K562 (cell line): ENCODE data around the gene C2orf72. TPM values are rescaled to one million over a fixed set of nuclear protein-coding genes. Genes with fewer than 3 reads are reported as not detected.

Experiments
- ATAC-seq: fragments of 200-7000 bp; cut with Tn5 transposase; 3 replicates; pipeline ENCODE4 v1.9.1; 2020; ENCODE audit warnings: moderate library complexity
- BruUV-seq: library from RNA; stranded (reverse); fragments of 400-500 nt; replicated peaks from 2 replicates; lab custom pipeline; 2021; lab: Mats Ljungman, UMichigan
- CTCF ChIA-PET: fragments of 300-600 bp; formaldehyde crosslinking; extraction: SDS; loops from one replicate; lab custom pipeline; 2021; ENCODE audit warnings: low intra/inter-chr PET ratio; lab: Yijun Ruan, JAX
- POLR2A ChIA-PET: fragments of 300-600, 350-650 bp; sonication (Branson Sonifier 250); formaldehyde crosslinking; extraction: SDS; loops from one replicate; lab custom pipeline; 2021; ENCODE audit warnings: antibody characterized with exemption, inconsistent platforms; lab: Yijun Ruan, JAX
- DNase-seq, 4 experiments: peaks; one replicate each; pipeline versions ENCODE4 v3.0.0 to v3.0.0-alpha.2; 2011 to 2018; ENCODE audit warnings: low spot score in 3 of 4, mixed read lengths in 3 of 4; ENCODE audit errors: extremely low read depth in 1 of 4
- FAIRE-seq: peaks from 2 replicates; lab custom pipeline; 2011; peaks lifted over from hg19 to GRCh38; lab: Jason Lieb, UNC
- H2AFZ ChIP-seq: 2 replicates; pipeline ENCODE4 v1.6.0; 2011; ENCODE audit warnings: low read depth, low read length, control low read depth, inconsistent platforms
- H3K27ac ChIP-seq: fragments of 200-600 bp; 3 replicates; pipeline ENCODE4 v1.8.0; 2011; ENCODE audit warnings: low read depth, mild to moderate bottlenecking, control low read depth, inconsistent platforms, low read length, moderate library complexity, mixed read lengths; ENCODE audit errors: extremely low read depth
- H3K27me3 ChIP-seq, 2 experiments: fragments of 300-600 bp in 1 of 2; 2 replicates in 1 of 2; 3 replicates in 1 of 2; pipeline versions ENCODE4 v1.6.0 to v1.8.0; 2011; ENCODE audit warnings: inconsistent platforms in 2 of 2, low read length in 2 of 2, mild to moderate bottlenecking in 1 of 2, mixed read lengths in 1 of 2, moderate library complexity in 1 of 2; ENCODE audit not compliant: control insufficient read depth in 2 of 2, insufficient read depth in 2 of 2
- H3K36me3 ChIP-seq: fragments of 300-600 bp; 3 replicates; pipeline ENCODE4 v1.8.0; 2011; ENCODE audit warnings: mild to moderate bottlenecking, low read length, inconsistent platforms; ENCODE audit not compliant: control insufficient read depth, insufficient read depth
- H3K4me1 ChIP-seq, 2 experiments: fragments of 200-600 bp in 1 of 2; replicated peaks in 1 of 2; 2 replicates in 1 of 2; 3 replicates in 1 of 2; pipeline versions ENCODE4 v1.5.1 to v1.8.0; 2011; ENCODE audit warnings: inconsistent platforms in 2 of 2, low read length in 2 of 2, mild to moderate bottlenecking in 1 of 2, mixed read lengths in 1 of 2, moderate library complexity in 1 of 2; ENCODE audit not compliant: control insufficient read depth in 2 of 2, insufficient read depth in 2 of 2
- H3K4me2 ChIP-seq: 2 replicates; pipeline ENCODE4 v1.6.1; 2011; ENCODE audit warnings: low read length, control low read depth, inconsistent platforms, mixed read lengths; ENCODE audit not compliant: insufficient read depth
- H3K4me3 ChIP-seq: fragments of 200-600 bp; sonication (generic), shearing (Covaris generic); 2 replicates; pipeline ENCODE4 v1.5.1; 2016; ENCODE audit warnings: control low read depth, inconsistent platforms
- H3K79me2 ChIP-seq: fragments of 200-600 bp; 3 replicates; pipeline ENCODE4 v1.8.0; 2011; ENCODE audit warnings: low read length, inconsistent platforms; ENCODE audit not compliant: control insufficient read depth, insufficient read depth
- H3K9ac ChIP-seq, 2 experiments: 2 replicates each; pipeline versions ENCODE4 v1.6.0 to v1.6.1; 2011; ENCODE audit warnings: low read depth in 2 of 2, low read length in 2 of 2, control low read depth in 1 of 2, inconsistent platforms in 1 of 2, mild to moderate bottlenecking in 1 of 2, mixed read lengths in 1 of 2; ENCODE audit not compliant: insufficient read depth in 1 of 2
- H3K9me1 ChIP-seq: one replicate; pipeline ENCODE4 v1.6.0; 2011; ENCODE audit warnings: inconsistent platforms, mild to moderate bottlenecking, low read length, moderate library complexity; ENCODE audit not compliant: control insufficient read depth, insufficient read depth
- H3K9me3 ChIP-seq: replicated peaks from 2 replicates; pipeline ENCODE4 v1.5.1; 2011; ENCODE audit warnings: low read depth, low read length, inconsistent platforms; ENCODE audit not compliant: control insufficient read depth, insufficient read depth
- H4K20me1 ChIP-seq: replicated peaks from 2 replicates; pipeline ENCODE4 v1.6.1; 2011; ENCODE audit warnings: low read length, inconsistent platforms, mixed read lengths; ENCODE audit not compliant: control insufficient read depth, insufficient read depth
- CREB5 ChIP-seq: fragments of 250-450 bp; sonication (Bioruptor Pico); IDR thresholded peaks from 2 replicates; pipeline ENCODE4 v1.5.0; 2020; ENCODE audit warnings: mild to moderate bottlenecking
- EHMT2 ChIP-seq: fragments of 450-650 bp; IDR thresholded peaks from 2 replicates; pipeline ENCODE4 v1.6.1; 2018; ENCODE audit warnings: antibody characterized with exemption
- EP400 ChIP-seq: fragments of 450-650 bp; IDR thresholded peaks from 2 replicates; pipeline ENCODE4 v1.6.1; 2017; ENCODE audit warnings: antibody characterized with exemption, mild to moderate bottlenecking, moderate library complexity
- FIP1L1 ChIP-seq: fragments of 200-400 bp; formaldehyde crosslinking; IDR thresholded peaks from 2 replicates; pipeline ENCODE4 v1.6.1; 2018; ENCODE audit warnings: mild to moderate bottlenecking, low read depth, low read length; ENCODE audit not compliant: poor library complexity, severe bottlenecking
- HOXB6 ChIP-seq: fragments of 250-450 bp; sonication (Bioruptor Pico); IDR thresholded peaks from 2 replicates; pipeline ENCODE4 v1.5.1; 2022; ENCODE audit warnings: mild to moderate bottlenecking, borderline replicate concordance
- KDM2B ChIP-seq: fragments of 250-450 bp; sonication (Bioruptor Pico); IDR thresholded peaks from 2 replicates; pipeline ENCODE4 v1.8.0; 2021; ENCODE audit warnings: mild to moderate bottlenecking, moderate library complexity
- MCM7 ChIP-seq, 2 experiments: fragments of 450-650 bp; IDR thresholded peaks; 2 replicates each; pipeline ENCODE4 v1.6.1; 2016 to 2018
- NFIC ChIP-seq: fragments of 450-650 bp; IDR thresholded peaks from 2 replicates; pipeline ENCODE4 v1.6.1; 2017; ENCODE audit warnings: mild to moderate bottlenecking, inconsistent platforms
- NFYB ChIP-seq: IDR thresholded peaks from 2 replicates; pipeline ENCODE4 v1.6.1; 2011; ENCODE audit warnings: mild to moderate bottlenecking, moderate library complexity; ENCODE audit not compliant: insufficient read length; ENCODE audit errors: extremely low read depth
- RB1 ChIP-seq: fragments of 450-650 bp; IDR thresholded peaks from 2 replicates; pipeline ENCODE4 v1.6.1; 2017; ENCODE audit warnings: low read depth, mild to moderate bottlenecking
- RBFOX2 ChIP-seq: fragments of 200-400 bp; formaldehyde crosslinking; IDR thresholded peaks from 2 replicates; pipeline ENCODE4 v1.6.1; 2017; ENCODE audit warnings: low read depth, mild to moderate bottlenecking, low read length, moderate library complexity
- RBM25 ChIP-seq: fragments of 200-400 bp; formaldehyde crosslinking; IDR thresholded peaks from 2 replicates; pipeline ENCODE4 v1.6.1; 2018; ENCODE audit warnings: low read length, low read depth, moderate library complexity; ENCODE audit not compliant: severe bottlenecking
- RFX1 ChIP-seq: fragments of 450-650 bp; IDR thresholded peaks from 2 replicates; pipeline ENCODE4 v1.6.1; 2016; ENCODE audit warnings: mild to moderate bottlenecking, moderate library complexity
- SRSF3 ChIP-seq: fragments of 200-400 bp; formaldehyde crosslinking; IDR thresholded peaks from 2 replicates; pipeline ENCODE4 v1.6.1; 2016; ENCODE audit warnings: mild to moderate bottlenecking, low read length, moderate library complexity; ENCODE audit not compliant: insufficient read depth
- TFE3 ChIP-seq: fragments of 450-650 bp; formaldehyde crosslinking; IDR thresholded peaks from 2 replicates; pipeline ENCODE4 v1.4.0; 2020; ENCODE audit warnings: mild to moderate bottlenecking, mixed read lengths
- ZEB2 ChIP-seq: fragments of 450-650 bp; IDR thresholded peaks from 2 replicates; pipeline ENCODE4 v1.6.1; 2016
- ZFP91 ChIP-seq: sonication (generic); formaldehyde crosslinking; IDR thresholded peaks from 2 replicates; pipeline ENCODE4 v1.8.0; 2022; ENCODE audit warnings: mild to moderate bottlenecking, missing genetic modification reagents
- in situ Hi-C: fragments of 300-500 bp; cut with MboI; formaldehyde crosslinking; loops from 4 replicates; pipeline ENCODE4 v1.15.0; 2018; ENCODE audit warnings: inconsistent platforms, mixed read lengths
- intact Hi-C: fragments of 100-400 bp; cut with micrococcal nuclease; formaldehyde crosslinking; loops from 2 replicates; pipeline ENCODE4 v1.14.2; 2022
- polyA plus RNA-seq, 8 experiments: library from polyadenylated mRNA; depleted of rRNA in 4 of 8; stranded (reverse) in 5 of 8; unstranded in 3 of 8; fragments of >200 nt; fragmentation: Nextera tagmentation in 2 of 8; fragmentation: Illumina TruSeq in 1 of 8; extraction: Ambion mirVana in 2 of 8; extraction: Trizol in 1 of 8; gene quantifications; 2 replicates each; pipeline versions ENCODE4 v1.2.1 to v1.2.3, GENCODE V29; 2011 to 2014; ENCODE audit warnings: inconsistent platforms in 1 of 8, missing spikeins in 1 of 8
- total RNA-seq, 7 experiments: library from RNA; depleted of rRNA in 6 of 7; stranded (reverse); fragments of >200 nt in 6 of 7; fragmentation: Illumina TruSeq in 2 of 7; extraction: Trizol in 2 of 7; gene quantifications; 2 replicates each; pipeline versions ENCODE4 v1.2.1 to v1.2.3, GENCODE V29; 2011 to 2021; ENCODE audit warnings: low replicate concordance in 1 of 7
- TF ChIP-seq, protein P1 (sequence below): fragments of 250-450 bp; sonication (Bioruptor Pico); IDR thresholded peaks from 2 replicates; pipeline ENCODE4 v1.5.1; 2021; ENCODE audit warnings: mild to moderate bottlenecking

C2orf72 gene
- total and polyA plus RNA-seq, 9 of the 15 experiments (the other 6 are each of a cell fraction or from before 2014, with no cell fraction given) = 0.08 to 0.18 (median 0.11) TPM; not detected in 6

DNA sequence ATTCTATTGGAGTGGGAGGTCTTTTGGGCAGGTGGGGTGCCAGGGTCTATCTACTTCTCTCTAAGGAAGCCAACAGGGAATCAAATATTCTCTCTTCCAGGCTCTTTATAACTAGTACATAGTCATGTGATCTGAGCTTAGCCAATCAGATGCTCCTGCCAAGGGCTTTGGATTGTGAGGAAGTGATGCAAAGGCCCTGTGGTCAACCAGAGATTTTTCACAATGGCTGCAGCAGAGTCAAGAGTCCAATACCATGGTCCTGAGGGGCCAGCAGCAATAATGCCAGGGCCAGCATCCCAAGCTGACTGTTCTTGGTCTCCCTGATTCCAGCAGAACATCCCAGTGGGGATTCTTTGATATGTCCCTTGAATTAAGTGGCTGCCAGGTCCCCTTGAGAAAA lies 8.4 kb upstream of the C2orf72 start:
- no TSS peak for BruUV-seq

More for the DNA sequence above, 8.4 kb upstream of the C2orf72 start:
- no peak for DNase-seq
- ChIA-PET CTCF (no interaction called here), POLR2A (no interaction called here)
- no peaks in the 10 kb centered on the region for H3K79me2 ChIP-seq
- H3K9me1 ChIP-seq = no peaks in the 10 kb centered on the region
- H4K20me1 ChIP-seq = no peaks in the 10 kb centered on the region
- ATAC-seq = no peak
- H3K4me1 ChIP-seq = no peaks in the 10 kb centered on the region
- H3K9me3 ChIP-seq = no peaks in the 10 kb centered on the region
- peaks cover 0 to 21% of the 10 kb centered on the region in 2 experiments; a peak in 2 of 5 replicates for H3K27me3 ChIP-seq
- H3K36me3 ChIP-seq = no peaks in the 10 kb centered on the region
- no peak overlapping the region for H3K27ac ChIP-seq
- no peak for FAIRE-seq
- in situ Hi-C loops (no loop called here), intact Hi-C loops (no loop called here)
- no peak overlapping the region for H3K4me2 ChIP-seq
- H3K4me3 ChIP-seq = no peak overlapping the region
- TF ChIP-seq RBFOX2 (no peak), TFE3 (CRISPR knock-in tag) (peak; percentile 15; the same call in 1 of the 2 replicates), EP400 (no peak), NFIC (no peak), RB1 (no peak), MCM7 (IDR thresholded peaks at IDR 0.05) (no peak), NFYB (peak; percentile 58), SRSF3 (no peak), RFX1 (no peak), ZFP91 (CRISPR knock-in tag) (no peak), RBM25 (peak; percentile 85), KDM2B (CRISPR knock-in tag) (no peak), FIP1L1 (no peak), HOXB6 (CRISPR knock-in tag) (no peak), ZEB2 (no peak), EHMT2 (no peak), CREB5 (CRISPR knock-in tag) (no peak)
- TF ChIP-seq, protein P1, sequence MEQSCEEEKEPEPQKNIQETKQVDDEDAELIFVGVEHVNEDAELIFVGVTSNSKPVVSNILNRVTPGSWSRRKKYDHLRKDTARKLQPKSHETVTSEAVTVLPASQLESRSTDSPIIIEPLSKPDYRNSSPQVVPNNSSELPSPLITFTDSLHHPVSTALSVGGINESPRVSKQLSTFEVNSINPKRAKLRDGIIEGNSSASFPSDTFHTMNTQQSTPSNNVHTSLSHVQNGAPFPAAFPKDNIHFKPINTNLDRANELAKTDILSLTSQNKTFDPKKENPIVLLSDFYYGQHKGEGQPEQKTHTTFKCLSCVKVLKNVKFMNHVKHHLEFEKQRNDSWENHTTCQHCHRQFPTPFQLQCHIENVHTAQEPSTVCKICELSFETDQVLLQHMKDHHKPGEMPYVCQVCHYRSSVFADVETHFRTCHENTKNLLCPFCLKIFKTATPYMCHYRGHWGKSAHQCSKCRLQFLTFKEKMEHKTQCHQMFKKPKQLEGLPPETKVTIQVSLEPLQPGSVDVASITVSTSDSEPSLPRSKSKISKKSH (CRISPR knock-in tag) = no peak
- no peak overlapping the region for H2AFZ ChIP-seq
- no peak overlapping the region for H3K9ac ChIP-seq
